T-helper 17 cell (primary cell): ENCODE data around the gene RHOBTB1. TPM values are rescaled to one million over a fixed set of nuclear protein-coding genes. Genes with fewer than 3 reads are reported as not detected.
"Not testable (repeated sequence)": the region's sequence is repeated elsewhere in the genome, so short reads cannot be mapped to it uniquely, and the experiment has no call there.

Source experiments
- ATAC-seq: fragments of 150-1000 bp; cut with Tn5 transposase; 2 replicates; pipeline ENCODE4 v1.10.0; 2021; ENCODE audit warnings: mild to moderate bottlenecking, moderate library complexity
- DNase-seq, 3 donors: peaks; one replicate each; pipeline versions ENCODE4 v3.0.0 to v3.0.0-alpha.2; 2020 to 2021
- H3K9me3 ChIP-seq: one replicate; pipeline ENCODE4 v1.7.0; 2013; ENCODE audit warnings: low read length, mild to moderate bottlenecking; ENCODE audit not compliant: control insufficient read depth, poor library complexity, severe bottlenecking
- H3K27ac Mint-ChIP-seq: one replicate; pipeline ENCODE4 v1.8.0; 2022; ENCODE audit warnings: mild to moderate bottlenecking, moderate library complexity, mixed read lengths
- H3K27me3 Mint-ChIP-seq: one replicate; pipeline ENCODE4 v1.8.0; 2022; ENCODE audit warnings: mixed read lengths
- H3K36me3 Mint-ChIP-seq: one replicate; pipeline ENCODE4 v1.8.0; 2022; ENCODE audit warnings: low read depth, mixed read lengths
- H3K4me1 Mint-ChIP-seq: one replicate; pipeline ENCODE4 v1.8.0; 2022; ENCODE audit warnings: mild to moderate bottlenecking, mixed read lengths
- H3K4me3 Mint-ChIP-seq: one replicate; pipeline ENCODE4 v1.8.0; 2022; ENCODE audit warnings: mild to moderate bottlenecking, moderate library complexity, mixed read lengths
- total RNA-seq, 4 donors: library from RNA in 2 of 4; stranded (reverse) in 2 of 4; gene quantifications; one replicate each; pipeline ENCODE4 v1.2.3 and lab custom pipeline; 2022 to 2026

Gene RHOBTB1
- total RNA-seq, 2 donors from 2014 or later = 0.37 to 10.8 TPM

GRCh38 chr10:60849217-60849616, 94.8 kb downstream of the RHOBTB1 start:
- no peak overlapping the region for H3K27ac Mint-ChIP-seq
- DNase-seq (no peak), ATAC-seq (no peak)
- no peaks in the 10 kb centered on the region for H3K9me3 ChIP-seq
- H3K4me1 Mint-ChIP-seq = no peaks in the 10 kb centered on the region
- H3K27me3 Mint-ChIP-seq = peaks cover 25% of the 10 kb centered on the region
- H3K36me3 Mint-ChIP-seq = no peaks in the 10 kb centered on the region
- H3K4me3 Mint-ChIP-seq = no peak overlapping the region

- Mint-ChIP-seq H3K27ac (no peak overlapping the region), H3K4me1 (no peaks in the 10 kb centered on the region), H3K27me3 (peaks cover 20% of the 10 kb centered on the region), H3K36me3 (no peaks in the 10 kb centered on the region), H3K4me3 (no peak overlapping the region)
- H3K9me3 ChIP-seq = no peaks in the 10 kb centered on the region
- DNase-seq (no peak), ATAC-seq (no peak)
Observed at GRCh38 chr10:60848680-60849079, 95.3 kb downstream of the RHOBTB1 start.

- no peak overlapping the region for H3K4me3 Mint-ChIP-seq
Observed at GRCh38 chr10:60848126-60848525, 95.9 kb downstream of the RHOBTB1 start.

GRCh38 chr10:60846173-60846572, 97.8 kb downstream of the RHOBTB1 start:
- H3K4me3 Mint-ChIP-seq = no peak overlapping the region
- H3K27ac Mint-ChIP-seq = no peak overlapping the region
- ATAC-seq (no peak), DNase-seq (no peak)
- H3K4me1 Mint-ChIP-seq = no peaks in the 10 kb centered on the region
- H3K9me3 ChIP-seq = no peaks in the 10 kb centered on the region
- peaks cover 17% of the 10 kb centered on the region for H3K27me3 Mint-ChIP-seq
- no peaks in the 10 kb centered on the region for H3K36me3 Mint-ChIP-seq

More at GRCh38 chr10:60848126-60848525, 95.9 kb downstream of the RHOBTB1 start:
- Mint-ChIP-seq H3K4me1 (no peaks in the 10 kb centered on the region), H3K36me3 (no peaks in the 10 kb centered on the region), H3K27ac (no peak overlapping the region), H3K27me3 (peaks cover 17% of the 10 kb centered on the region)
- no peak for ATAC-seq
- DNase-seq = no peak
- H3K9me3 ChIP-seq = no peaks in the 10 kb centered on the region

- H3K27ac Mint-ChIP-seq = no peak overlapping the region
- DNase-seq (no peak), ATAC-seq (no peak)
- no peak overlapping the region for H3K4me3 Mint-ChIP-seq
- H3K9me3 ChIP-seq = no peaks in the 10 kb centered on the region
- H3K4me1 Mint-ChIP-seq = no peaks in the 10 kb centered on the region
- no peaks in the 10 kb centered on the region for H3K36me3 Mint-ChIP-seq
- peaks cover 25% of the 10 kb centered on the region for H3K27me3 Mint-ChIP-seq
Observed at GRCh38 chr10:60845038-60845437, 98.9 kb downstream of the RHOBTB1 start.

GRCh38 chr10:60842694-60843093, 101.3 kb downstream of the RHOBTB1 start:
- peaks cover 23% of the 10 kb centered on the region for H3K27me3 Mint-ChIP-seq
- ATAC-seq (no peak), DNase-seq (no peak)
- H3K4me1 Mint-ChIP-seq = no peaks in the 10 kb centered on the region
- H3K27ac Mint-ChIP-seq = no peak overlapping the region
- H3K9me3 ChIP-seq = no peaks in the 10 kb centered on the region
- no peak overlapping the region for H3K4me3 Mint-ChIP-seq
- no peaks in the 10 kb centered on the region for H3K36me3 Mint-ChIP-seq

GRCh38 chr10:60841227-60841626, 102.8 kb downstream of the RHOBTB1 start:
- H3K27me3 Mint-ChIP-seq = peaks cover 22% of the 10 kb centered on the region
- H3K4me3 Mint-ChIP-seq, ATAC-seq, H3K9me3 ChIP-seq, H3K36me3 Mint-ChIP-seq, H3K27ac Mint-ChIP-seq, DNase-seq, H3K4me1 Mint-ChIP-seq: not testable (repeated sequence)

- Mint-ChIP-seq H3K27ac (no peak overlapping the region), H3K4me3 (no peak overlapping the region), H3K27me3 (peaks cover 37% of the 10 kb centered on the region), H3K4me1 (no peaks in the 10 kb centered on the region), H3K36me3 (no peaks in the 10 kb centered on the region)
- no peaks in the 10 kb centered on the region for H3K9me3 ChIP-seq
- ATAC-seq = no peak
- DNase-seq = no peak
Observed at GRCh38 chr10:60835049-60835448, 108.9 kb downstream of the RHOBTB1 start.

- no peaks in the 10 kb centered on the region for H3K36me3 Mint-ChIP-seq
- no peaks in the 10 kb centered on the region for H3K9me3 ChIP-seq
- H3K4me1 Mint-ChIP-seq = no peaks in the 10 kb centered on the region
- ATAC-seq (no peak), DNase-seq (no peak)
- H3K27me3 Mint-ChIP-seq = peaks cover 37% of the 10 kb centered on the region
- H3K4me3 Mint-ChIP-seq = no peak overlapping the region
- H3K27ac Mint-ChIP-seq = no peak overlapping the region
Observed at GRCh38 chr10:60834401-60834800, 109.6 kb downstream of the RHOBTB1 start.

GRCh38 chr10:60832136-60832535, 111.8 kb downstream of the RHOBTB1 start:
- H3K4me3 Mint-ChIP-seq, DNase-seq, H3K36me3 Mint-ChIP-seq, ATAC-seq, H3K4me1 Mint-ChIP-seq, H3K9me3 ChIP-seq, H3K27ac Mint-ChIP-seq: not testable (repeated sequence)
- H3K27me3 Mint-ChIP-seq = peaks cover 36% of the 10 kb centered on the region

GRCh38 chr10:60828489-60828852, 115.5 kb downstream of the RHOBTB1 start:
- H3K27ac Mint-ChIP-seq = no peak overlapping the region
- DNase-seq (no peak), ATAC-seq (no peak)
- H3K27me3 Mint-ChIP-seq = peaks cover 41% of the 10 kb centered on the region
- peaks cover 7% of the 10 kb centered on the region for H3K4me1 Mint-ChIP-seq
- no peaks in the 10 kb centered on the region for H3K36me3 Mint-ChIP-seq
- no peak overlapping the region for H3K4me3 Mint-ChIP-seq
- H3K9me3 ChIP-seq = no peaks in the 10 kb centered on the region

GRCh38 chr10:60827791-60828488, 116.0 kb downstream of the RHOBTB1 start:
- H3K9me3 ChIP-seq = no peaks in the 10 kb centered on the region
- Mint-ChIP-seq H3K27ac (no peak overlapping the region), H3K4me1 (peaks cover 7% of the 10 kb centered on the region), H3K27me3 (peaks cover 38% of the 10 kb centered on the region), H3K36me3 (no peaks in the 10 kb centered on the region), H3K4me3 (peak overlapping the region; percentile 2)
- ATAC-seq = no peak
- no peak for DNase-seq

GRCh38 chr10:60825520-60825919, 118.5 kb downstream of the RHOBTB1 start:
- no peak overlapping the region for H3K27ac Mint-ChIP-seq
- H3K4me3 Mint-ChIP-seq = no peak overlapping the region
- ATAC-seq = no peak

GRCh38 chr10:60823324-60823723, 120.7 kb downstream of the RHOBTB1 start:
- no peaks in the 10 kb centered on the region for H3K36me3 Mint-ChIP-seq
- ATAC-seq = no peak

More at GRCh38 chr10:60825520-60825919, 118.5 kb downstream of the RHOBTB1 start:
- H3K36me3 Mint-ChIP-seq = no peaks in the 10 kb centered on the region
- DNase-seq = no peak
- H3K27me3 Mint-ChIP-seq = peaks cover 25% of the 10 kb centered on the region
- peaks cover 7% of the 10 kb centered on the region for H3K4me1 Mint-ChIP-seq
- no peaks in the 10 kb centered on the region for H3K9me3 ChIP-seq

More at GRCh38 chr10:60823324-60823723, 120.7 kb downstream of the RHOBTB1 start:
- H3K27ac Mint-ChIP-seq = no peak overlapping the region
- H3K4me1 Mint-ChIP-seq = peaks cover 6% of the 10 kb centered on the region
- no peak for DNase-seq
- no peak overlapping the region for H3K4me3 Mint-ChIP-seq
- H3K27me3 Mint-ChIP-seq = peaks cover 19% of the 10 kb centered on the region
- H3K9me3 ChIP-seq = no peaks in the 10 kb centered on the region
